Ishikawa (cell line): ENCODE data around the gene DNTT.

Experiments used
- CEBPB ChIP-seq: IDR thresholded peaks from 2 replicates; pipeline ENCODE4 v1.6.1; 2012
- CREB1 ChIP-seq: IDR thresholded peaks from 2 replicates; pipeline ENCODE4 v1.6.1; 2012; ENCODE audit warnings: low read depth
- EGR1 ChIP-seq: IDR thresholded peaks from 2 replicates; pipeline ENCODE4 v1.6.1; 2012
- EP300 ChIP-seq: IDR thresholded peaks from 2 replicates; pipeline ENCODE4 v1.6.1; 2012; ENCODE audit warnings: borderline replicate concordance
- FOXM1 ChIP-seq: IDR thresholded peaks from 2 replicates; pipeline ENCODE4 v1.6.1; 2012; ENCODE audit warnings: low read depth, borderline replicate concordance
- NFIC ChIP-seq: IDR thresholded peaks from 2 replicates; pipeline ENCODE4 v1.6.1; 2012
- RAD21 ChIP-seq: IDR thresholded peaks from 2 replicates; pipeline ENCODE4 v1.6.1; 2012; ENCODE audit warnings: low read depth
- TAF1 ChIP-seq: IDR thresholded peaks from 2 replicates; pipeline ENCODE4 v1.6.1; 2012; ENCODE audit warnings: low read depth, mild to moderate bottlenecking
- TCF12 ChIP-seq: IDR thresholded peaks from 2 replicates; pipeline ENCODE4 v1.6.1; 2012; ENCODE audit warnings: low read depth
- TEAD4 ChIP-seq: IDR thresholded peaks from 2 replicates; pipeline ENCODE4 v1.6.1; 2012
- YY1 ChIP-seq: IDR thresholded peaks from 2 replicates; pipeline ENCODE4 v1.6.1; 2012; ENCODE audit warnings: low read depth
- ZBTB7A ChIP-seq: IDR thresholded peaks from 2 replicates; pipeline ENCODE4 v1.6.1; 2012; ENCODE audit warnings: low read depth
- TF ChIP-seq, protein P1 (sequence below): IDR thresholded peaks from 2 replicates; pipeline ENCODE4 v1.6.1; 2012
- TF ChIP-seq, protein P2 (sequence below): IDR thresholded peaks from 2 replicates; pipeline ENCODE4 v1.6.1; 2012
- TF ChIP-seq, protein P3 (sequence below): IDR thresholded peaks from 2 replicates; pipeline ENCODE4 v1.6.1; 2012; ENCODE audit warnings: low read depth, mild to moderate bottlenecking

The DNTT gene

DNA sequence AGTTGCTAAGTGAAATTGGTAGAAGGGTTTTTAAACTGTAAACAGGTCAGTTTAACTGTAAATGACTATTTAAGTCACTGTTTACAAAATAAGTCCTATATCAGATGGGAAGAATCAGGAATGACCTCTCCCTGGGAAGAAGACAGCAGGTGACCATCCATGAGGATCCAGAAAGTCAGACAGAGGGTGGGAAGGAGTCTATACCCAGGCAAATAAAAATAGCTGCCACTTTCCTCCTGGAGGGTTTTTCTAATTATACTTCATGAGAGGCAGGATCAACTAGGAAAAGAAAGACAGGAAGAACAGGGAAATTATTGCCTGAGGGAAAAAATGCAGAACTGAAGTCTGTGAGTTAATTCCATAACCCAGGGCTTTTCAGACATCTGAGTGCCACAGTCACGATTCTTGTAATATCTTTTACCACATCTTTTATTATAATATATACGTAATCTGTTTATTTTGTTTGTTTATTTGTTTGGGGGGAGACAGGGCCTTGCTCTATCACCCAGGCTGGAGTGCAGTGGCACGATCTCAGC lies 7.0 kb downstream of the DNTT start:
- no peak for TF ChIP-seq YY1
- TF ChIP-seq EGR1 = no peak

DNA sequence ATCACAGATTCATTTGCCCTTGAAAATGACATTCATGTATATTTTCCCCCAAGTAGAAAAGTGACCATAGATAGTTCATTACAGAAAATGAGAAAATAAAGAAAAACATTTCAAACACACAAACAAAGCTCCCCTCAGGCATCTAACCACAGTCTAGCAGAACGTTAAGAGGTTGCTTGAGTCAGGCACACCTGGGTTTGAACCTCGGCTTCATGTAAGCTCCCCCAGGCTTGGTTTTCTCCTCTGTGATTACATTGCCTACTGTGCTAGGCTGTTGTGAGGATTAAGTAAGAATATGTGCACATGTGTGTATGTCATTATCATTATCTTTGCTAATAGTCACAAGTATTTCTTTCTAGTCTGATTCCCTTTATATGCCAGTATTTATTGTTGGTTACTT lies 9.1 kb downstream of the DNTT start:
- TF ChIP-seq FOXM1 (no peak), EP300 (no peak), EGR1 (no peak), YY1 (no peak), CREB1 (no peak), TAF1 (no peak), CEBPB (no peak)

DNA sequence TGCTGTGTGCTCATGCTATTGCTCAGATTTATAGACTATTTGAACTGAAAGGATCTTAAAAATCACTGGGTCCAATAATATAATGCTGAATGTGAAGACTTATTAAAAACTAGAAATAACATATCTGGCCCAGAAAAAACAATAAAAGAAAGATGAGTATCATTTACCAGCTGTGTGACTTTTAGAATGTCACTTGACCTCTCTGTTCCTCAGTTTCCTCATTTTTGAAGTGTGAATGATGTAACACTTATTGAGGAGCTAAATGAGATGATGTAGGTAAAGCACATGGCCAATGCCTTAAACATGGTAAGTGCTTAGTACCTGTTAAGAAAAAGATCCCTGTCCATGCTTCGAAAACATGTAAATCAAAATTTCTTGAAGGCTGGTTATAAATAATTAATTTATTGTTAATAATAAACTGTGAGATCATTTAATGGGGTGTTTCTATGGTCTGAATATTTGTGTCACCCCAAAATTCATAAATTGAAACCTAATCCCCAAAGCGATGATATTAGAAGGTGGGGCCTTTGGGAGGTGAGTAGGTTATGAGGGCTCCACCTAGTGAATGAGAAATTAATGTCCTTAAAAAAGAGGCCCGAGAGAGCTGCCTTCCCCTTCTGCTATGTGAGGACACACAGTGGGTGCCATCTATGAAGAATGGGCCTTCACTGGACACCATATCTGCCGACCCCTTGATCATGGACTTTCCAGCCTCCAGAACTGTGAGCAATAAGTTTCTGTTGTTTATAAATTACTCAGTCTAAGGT lies 13.0 kb downstream of the DNTT start:
- TF ChIP-seq RAD21 = 0 out of 2 replicates have a peak, but pooled peaks have one; percentile 20
- TF ChIP-seq NFIC = no peak

DNA sequence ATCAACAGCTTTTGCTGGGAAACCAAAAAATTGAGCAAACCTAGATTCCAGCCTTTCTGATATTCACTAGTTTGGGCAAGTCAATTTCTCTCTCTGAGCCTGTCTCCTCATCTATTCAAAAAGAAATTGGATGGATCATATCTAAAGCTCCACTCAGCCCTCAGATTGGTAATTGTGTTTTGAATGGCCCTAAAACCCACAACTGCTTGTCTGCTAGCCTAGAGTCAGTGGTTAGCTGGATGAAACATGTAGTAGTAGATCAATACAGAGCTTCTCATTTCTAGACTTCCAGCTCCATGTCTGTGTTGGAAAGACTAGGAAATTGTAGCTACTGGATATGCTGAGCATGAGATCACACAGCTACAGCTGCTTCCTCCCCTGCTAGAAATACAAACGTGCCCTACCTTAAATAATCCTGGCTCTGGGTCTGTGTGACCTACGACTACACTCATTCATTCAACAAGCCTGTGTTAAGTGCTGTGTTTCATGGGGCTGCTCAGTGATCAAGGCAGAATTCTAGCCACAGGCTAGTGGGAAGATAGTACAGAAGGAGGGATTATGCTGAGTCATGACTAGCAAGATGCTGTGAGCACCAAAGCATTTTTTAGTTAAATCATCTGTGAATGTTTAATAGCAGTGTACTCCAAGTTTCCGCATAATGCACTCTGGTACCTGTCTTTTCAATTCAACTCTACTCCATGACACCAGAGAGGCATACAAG lies 15.7 kb downstream of the DNTT start:
- no peak for TF ChIP-seq EP300
- no peak for TF ChIP-seq TEAD4
- no peak for TF ChIP-seq NFIC

DNA sequence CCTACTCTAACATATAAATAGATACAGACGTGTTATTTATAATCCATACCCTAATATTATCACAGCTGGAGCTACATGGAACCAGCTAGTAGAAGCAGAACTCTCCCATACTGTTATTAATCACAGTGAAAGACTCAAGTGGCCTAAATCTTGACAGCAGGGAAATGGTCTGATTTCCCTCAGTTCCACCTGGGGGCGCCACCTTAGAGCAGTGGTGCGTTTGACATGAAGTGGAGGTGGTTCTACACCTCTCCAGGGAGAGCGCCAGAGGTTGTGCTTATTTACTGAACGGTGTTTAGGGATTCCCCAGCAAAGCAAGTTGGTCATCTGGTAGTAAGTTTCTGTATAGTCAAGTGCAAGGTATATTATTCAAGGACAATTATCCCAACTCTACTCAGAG lies 17.6 kb downstream of the DNTT start:
- no peak for TF ChIP-seq EP300
- no peak for TF ChIP-seq TEAD4
- TF ChIP-seq NFIC = no peak
- no peak for TF ChIP-seq CEBPB
- TF ChIP-seq FOXM1 = no peak
- TF ChIP-seq TAF1 = no peak
- TF ChIP-seq, protein P1, sequence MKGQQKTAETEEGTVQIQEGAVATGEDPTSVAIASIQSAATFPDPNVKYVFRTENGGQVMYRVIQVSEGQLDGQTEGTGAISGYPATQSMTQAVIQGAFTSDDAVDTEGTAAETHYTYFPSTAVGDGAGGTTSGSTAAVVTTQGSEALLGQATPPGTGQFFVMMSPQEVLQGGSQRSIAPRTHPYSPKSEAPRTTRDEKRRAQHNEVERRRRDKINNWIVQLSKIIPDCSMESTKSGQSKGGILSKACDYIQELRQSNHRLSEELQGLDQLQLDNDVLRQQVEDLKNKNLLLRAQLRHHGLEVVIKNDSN = no peak
- no peak for TF ChIP-seq EGR1
- no peak for TF ChIP-seq YY1
- TF ChIP-seq, protein P2, sequence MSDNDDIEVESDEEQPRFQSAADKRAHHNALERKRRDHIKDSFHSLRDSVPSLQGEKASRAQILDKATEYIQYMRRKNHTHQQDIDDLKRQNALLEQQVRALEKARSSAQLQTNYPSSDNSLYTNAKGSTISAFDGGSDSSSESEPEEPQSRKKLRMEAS = no peak

DNA sequence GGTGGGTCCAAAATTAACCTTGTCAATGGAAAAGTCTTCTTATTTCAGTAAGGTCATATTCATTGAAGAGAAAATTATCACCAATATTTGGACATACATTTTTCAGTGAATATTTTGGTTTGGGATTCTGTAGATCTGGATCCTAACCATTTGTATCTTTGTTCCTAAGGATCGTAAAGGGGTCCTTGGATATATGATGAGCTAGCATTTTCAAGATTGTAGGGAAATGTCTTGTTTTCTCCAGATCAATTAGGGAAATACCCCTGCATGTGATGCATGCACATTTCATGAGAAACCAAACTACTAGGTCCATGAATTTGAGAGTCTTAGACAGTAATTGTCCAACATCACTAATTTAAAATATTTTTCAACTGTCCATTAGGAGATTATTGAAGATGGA lies 18.0 kb downstream of the DNTT start:
- TF ChIP-seq YY1 (no peak), EGR1 (no peak), TCF12 (no peak), ZBTB7A (no peak), FOXM1 (no peak), CREB1 (no peak), EP300 (no peak), NFIC (no peak), CEBPB (no peak), RAD21 (no peak), TEAD4 (no peak)
- TF ChIP-seq, protein P2 = no peak
- TF ChIP-seq, protein P3, sequence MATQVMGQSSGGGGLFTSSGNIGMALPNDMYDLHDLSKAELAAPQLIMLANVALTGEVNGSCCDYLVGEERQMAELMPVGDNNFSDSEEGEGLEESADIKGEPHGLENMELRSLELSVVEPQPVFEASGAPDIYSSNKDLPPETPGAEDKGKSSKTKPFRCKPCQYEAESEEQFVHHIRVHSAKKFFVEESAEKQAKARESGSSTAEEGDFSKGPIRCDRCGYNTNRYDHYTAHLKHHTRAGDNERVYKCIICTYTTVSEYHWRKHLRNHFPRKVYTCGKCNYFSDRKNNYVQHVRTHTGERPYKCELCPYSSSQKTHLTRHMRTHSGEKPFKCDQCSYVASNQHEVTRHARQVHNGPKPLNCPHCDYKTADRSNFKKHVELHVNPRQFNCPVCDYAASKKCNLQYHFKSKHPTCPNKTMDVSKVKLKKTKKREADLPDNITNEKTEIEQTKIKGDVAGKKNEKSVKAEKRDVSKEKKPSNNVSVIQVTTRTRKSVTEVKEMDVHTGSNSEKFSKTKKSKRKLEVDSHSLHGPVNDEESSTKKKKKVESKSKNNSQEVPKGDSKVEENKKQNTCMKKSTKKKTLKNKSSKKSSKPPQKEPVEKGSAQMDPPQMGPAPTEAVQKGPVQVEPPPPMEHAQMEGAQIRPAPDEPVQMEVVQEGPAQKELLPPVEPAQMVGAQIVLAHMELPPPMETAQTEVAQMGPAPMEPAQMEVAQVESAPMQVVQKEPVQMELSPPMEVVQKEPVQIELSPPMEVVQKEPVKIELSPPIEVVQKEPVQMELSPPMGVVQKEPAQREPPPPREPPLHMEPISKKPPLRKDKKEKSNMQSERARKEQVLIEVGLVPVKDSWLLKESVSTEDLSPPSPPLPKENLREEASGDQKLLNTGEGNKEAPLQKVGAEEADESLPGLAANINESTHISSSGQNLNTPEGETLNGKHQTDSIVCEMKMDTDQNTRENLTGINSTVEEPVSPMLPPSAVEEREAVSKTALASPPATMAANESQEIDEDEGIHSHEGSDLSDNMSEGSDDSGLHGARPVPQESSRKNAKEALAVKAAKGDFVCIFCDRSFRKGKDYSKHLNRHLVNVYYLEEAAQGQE = no peak
- TF ChIP-seq, protein P1 = no peak

DNA sequence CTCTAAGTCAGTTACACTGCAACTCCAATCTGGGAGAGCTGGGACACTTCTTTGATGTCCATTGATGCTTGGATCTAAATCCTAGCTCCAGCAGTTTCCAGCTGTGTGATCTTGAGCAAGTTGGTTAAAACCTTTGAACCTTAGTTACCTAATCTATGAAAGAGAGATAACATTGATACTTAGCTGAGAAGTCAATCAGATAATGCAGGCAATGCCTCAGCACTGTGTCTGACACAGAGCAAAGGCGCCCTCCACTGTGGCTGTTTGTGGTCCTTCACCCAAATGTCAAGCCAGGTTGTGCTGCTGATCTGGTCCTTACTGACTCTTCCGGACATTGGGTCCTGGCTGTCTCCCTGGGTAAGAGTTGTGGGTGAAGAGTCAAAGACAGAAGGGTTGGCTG lies 20.2 kb downstream of the DNTT start:
- TF ChIP-seq RAD21 (0 out of 2 replicates have a peak, but pooled peaks have one; percentile 24), EP300 (no peak), TCF12 (no peak), YY1 (no peak), ZBTB7A (no peak)

DNA sequence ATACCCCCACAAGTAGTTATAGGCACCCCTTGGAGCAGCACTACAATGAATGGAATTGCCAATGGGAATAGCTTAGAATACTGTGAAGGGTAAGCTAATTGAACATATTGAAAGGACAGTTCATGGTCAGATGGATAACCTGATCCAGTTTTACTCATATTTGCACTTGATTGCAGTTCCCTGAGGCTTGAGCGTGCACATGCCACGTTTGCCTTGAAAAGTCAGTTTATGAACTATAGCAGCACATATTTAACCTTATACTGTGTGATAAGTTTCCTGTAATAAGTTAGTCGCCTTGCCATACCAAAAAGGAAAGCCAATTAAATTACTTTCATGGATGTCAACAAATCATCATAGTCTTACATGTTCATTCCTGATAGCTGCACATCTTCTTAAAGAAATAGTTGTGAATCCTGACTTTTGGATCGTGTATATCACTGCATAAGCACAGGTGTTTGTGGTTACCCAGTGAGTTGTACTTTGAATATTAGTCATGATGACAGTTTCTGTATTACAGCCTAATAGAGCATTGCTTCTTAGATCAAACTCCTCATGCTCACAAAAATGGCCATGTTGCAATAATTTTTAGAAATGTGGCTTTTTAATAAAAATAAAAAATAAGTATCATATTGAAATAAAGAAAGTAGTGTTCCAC lies 21.6 kb downstream of the DNTT start:
- TF ChIP-seq TAF1 (no peak), NFIC (no peak), EGR1 (no peak), ZBTB7A (no peak), YY1 (no peak), FOXM1 (no peak), TCF12 (no peak), RAD21 (no peak), TEAD4 (no peak), CREB1 (no peak), CEBPB (no peak), EP300 (no peak)
- TF ChIP-seq, protein P1 = no peak
- TF ChIP-seq, protein P3 = no peak
- TF ChIP-seq, protein P2 = no peak
